H9 (cell line): Measurements from ENCODE around the gene CKB. TPM values are rescaled to one million over a fixed set of nuclear protein-coding genes. Genes with fewer than 3 reads are reported as not detected.

ENCODE experiments used
- DNase-seq: peaks from one replicate; pipeline ENCODE4 v3.0.0-alpha.2; 2017
- H2AFZ ChIP-seq: one replicate; pipeline ENCODE4 v1.6.1; 2013; ENCODE audit warnings: mild to moderate bottlenecking, low read length, control low read depth, moderate library complexity
- H2AK5ac ChIP-seq: 2 replicates; pipeline ENCODE4 v1.6.1; 2013; ENCODE audit warnings: low read length, control low read depth, mixed read lengths; ENCODE audit not compliant: insufficient read length
- H2BK120ac ChIP-seq: one replicate; pipeline ENCODE4 v1.6.1; 2013; ENCODE audit warnings: low read depth, mild to moderate bottlenecking, low read length, control low read depth, inconsistent platforms; ENCODE audit not compliant: poor library complexity, severe bottlenecking
- H2BK12ac ChIP-seq: 2 replicates; pipeline ENCODE4 v1.6.1; 2013; ENCODE audit warnings: low read length, control low read depth, mixed read lengths, low read depth; ENCODE audit not compliant: insufficient read length
- H2BK15ac ChIP-seq: 2 replicates; pipeline ENCODE4 v1.6.1; 2013; ENCODE audit warnings: low read depth, low read length, control low read depth
- H2BK20ac ChIP-seq: one replicate; pipeline ENCODE4 v1.6.1; 2013; ENCODE audit warnings: low read depth, mild to moderate bottlenecking, low read length, control low read depth, inconsistent platforms; ENCODE audit not compliant: poor library complexity, severe bottlenecking
- H2BK5ac ChIP-seq: 2 replicates; pipeline ENCODE4 v1.6.1; 2013; ENCODE audit warnings: low read length, control low read depth, mixed read lengths; ENCODE audit not compliant: insufficient read length
- H3K14ac ChIP-seq: 2 replicates; pipeline ENCODE4 v1.6.1; 2013; ENCODE audit warnings: low read length, control low read depth; ENCODE audit not compliant: insufficient read depth
- H3K18ac ChIP-seq: 2 replicates; pipeline ENCODE4 v1.6.1; 2013; ENCODE audit warnings: low read depth, mild to moderate bottlenecking, mixed read lengths, low read length, control low read depth; ENCODE audit not compliant: insufficient read length
- H3K23ac ChIP-seq: 2 replicates; pipeline ENCODE4 v1.6.1; 2013; ENCODE audit warnings: low read length, control low read depth, mixed read lengths, low read depth; ENCODE audit not compliant: insufficient read length
- H3K23me2 ChIP-seq: 2 replicates; pipeline ENCODE4 v1.6.1; 2013; ENCODE audit warnings: low read depth, mild to moderate bottlenecking, mixed read lengths, low read length, control low read depth; ENCODE audit not compliant: insufficient read length, poor library complexity, severe bottlenecking
- H3K27ac ChIP-seq: 2 replicates; pipeline ENCODE4 v1.5.1; 2013; ENCODE audit warnings: low read length, control low read depth, mixed read lengths, low read depth; ENCODE audit not compliant: insufficient read length
- H3K27me3 ChIP-seq: 2 replicates; pipeline ENCODE4 v1.6.1; 2013; ENCODE audit warnings: low read length, control low read depth, inconsistent platforms; ENCODE audit not compliant: insufficient read depth
- H3K4ac ChIP-seq: 2 replicates; pipeline ENCODE4 v1.6.1; 2013; ENCODE audit warnings: low read depth, mild to moderate bottlenecking, control low read depth, inconsistent platforms, low read length, moderate library complexity
- H3K4me1 ChIP-seq: 2 replicates; pipeline ENCODE4 v1.6.1; 2013; ENCODE audit warnings: low read length, control low read depth, inconsistent platforms; ENCODE audit not compliant: insufficient read depth
- H3K4me2 ChIP-seq: 2 replicates; pipeline ENCODE4 v1.6.1; 2013; ENCODE audit warnings: low read length, control low read depth, mixed read lengths; ENCODE audit not compliant: insufficient read length, insufficient read depth
- H3K56ac ChIP-seq: 2 replicates; pipeline ENCODE4 v1.6.1; 2013; ENCODE audit warnings: low read depth, mild to moderate bottlenecking, mixed read lengths, low read length, control low read depth; ENCODE audit not compliant: insufficient read length
- H3K79me1 ChIP-seq: 2 replicates; pipeline ENCODE4 v1.6.1; 2013; ENCODE audit warnings: low read depth, mild to moderate bottlenecking, moderate library complexity, low read length, control low read depth, inconsistent platforms; ENCODE audit not compliant: insufficient read depth, poor library complexity, severe bottlenecking
- H3K79me2 ChIP-seq: 2 replicates; pipeline ENCODE4 v1.6.1; 2013; ENCODE audit warnings: low read length, control low read depth, inconsistent platforms; ENCODE audit not compliant: insufficient read depth
- H3K9ac ChIP-seq: 2 replicates; pipeline ENCODE4 v1.6.1; 2013; ENCODE audit warnings: low read length, control low read depth, mixed read lengths; ENCODE audit not compliant: insufficient read length; ENCODE audit errors: extremely low read depth
- H3K9me3 ChIP-seq: one replicate; pipeline ENCODE4 v1.6.1; 2013; ENCODE audit warnings: low read depth, low read length, inconsistent platforms; ENCODE audit not compliant: control insufficient read depth
- H3T11ph ChIP-seq: one replicate; pipeline ENCODE4 v1.6.1; 2013; ENCODE audit warnings: mild to moderate bottlenecking, low read length, control low read depth, inconsistent platforms
- H4K20me1 ChIP-seq: one replicate; pipeline ENCODE4 v1.6.1; 2013; ENCODE audit not compliant: control insufficient read depth, insufficient read length, insufficient read depth
- H4K5ac ChIP-seq: 2 replicates; pipeline ENCODE4 v1.6.1; 2013; ENCODE audit warnings: low read depth, mild to moderate bottlenecking, mixed read lengths, low read length, control low read depth; ENCODE audit not compliant: insufficient read length
- H4K8ac ChIP-seq: replicated peaks from 2 replicates; pipeline ENCODE4 v1.6.1; 2013; ENCODE audit warnings: low read length, control low read depth, mixed read lengths, low read depth; ENCODE audit not compliant: insufficient read length
- H4K91ac ChIP-seq: 2 replicates; pipeline ENCODE4 v1.6.1; 2013; ENCODE audit warnings: low read depth, mild to moderate bottlenecking, moderate library complexity, mixed read lengths, low read length, control low read depth; ENCODE audit not compliant: insufficient read length
- H3K27ac Mint-ChIP-seq, 3 experiments: 2 replicates in 2 of 3; 3 replicates in 1 of 3; pipeline ENCODE4 v1.8.0; 2020 to 2021; ENCODE audit warnings: mixed read lengths in 3 of 3, mild to moderate bottlenecking in 1 of 3, moderate library complexity in 1 of 3
- H3K27me3 Mint-ChIP-seq: 2 replicates; pipeline ENCODE4 v1.8.0; 2021; ENCODE audit warnings: low read depth, mild to moderate bottlenecking, moderate library complexity, mixed read lengths
- H3K36me3 Mint-ChIP-seq, 3 experiments: 2 replicates in 2 of 3; 3 replicates in 1 of 3; pipeline ENCODE4 v1.8.0; 2020 to 2021; ENCODE audit warnings: low read depth in 3 of 3, mixed read lengths in 3 of 3; ENCODE audit not compliant: insufficient read depth in 1 of 3
- H3K4me1 Mint-ChIP-seq, 2 experiments: 2 replicates each; pipeline ENCODE4 v1.8.0; 2020; ENCODE audit warnings: mixed read lengths in 2 of 2
- H3K4me3 Mint-ChIP-seq, 2 experiments: 2 replicates in 1 of 2; 3 replicates in 1 of 2; pipeline ENCODE4 v1.8.0; 2020 to 2021; ENCODE audit warnings: mild to moderate bottlenecking in 2 of 2, mixed read lengths in 2 of 2, moderate library complexity in 1 of 2
- H3K9me3 Mint-ChIP-seq, 2 experiments: 2 replicates in 1 of 2; 3 replicates in 1 of 2; pipeline ENCODE4 v1.8.0; 2020; ENCODE audit warnings: mild to moderate bottlenecking in 2 of 2, mixed read lengths in 2 of 2, moderate library complexity in 1 of 2
- WGBS: extraction: QIAGEN DNeasy Blood & Tissue Kit; methylation state at CpG from one replicate; pipeline ENCODE4 v1.1.7; 2013; ENCODE audit warnings: missing lambda C conversion rate, low lambda C conversion rate, mixed read lengths; ENCODE audit not compliant: insufficient read length; ENCODE audit errors: extremely low coverage; 5-methylcytosine and 5-hydroxymethylcytosine counted together
- total RNA-seq: library from RNA; stranded (reverse); gene quantifications from 2 replicates; pipeline ENCODE4 v1.2.1, GENCODE V29; 2021
- TF ChIP-seq, protein P1 (sequence below): fragments of 200-600 bp; sonication (generic); conservative IDR thresholded peaks from 3 replicates; pipeline ENCODE4 v1.8.0; 2021; ENCODE audit warnings: antibody characterized with exemption, mild to moderate bottlenecking

Gene CKB
- total RNA-seq, 1 experiment from 2014 or later = 517 TPM

DNA sequence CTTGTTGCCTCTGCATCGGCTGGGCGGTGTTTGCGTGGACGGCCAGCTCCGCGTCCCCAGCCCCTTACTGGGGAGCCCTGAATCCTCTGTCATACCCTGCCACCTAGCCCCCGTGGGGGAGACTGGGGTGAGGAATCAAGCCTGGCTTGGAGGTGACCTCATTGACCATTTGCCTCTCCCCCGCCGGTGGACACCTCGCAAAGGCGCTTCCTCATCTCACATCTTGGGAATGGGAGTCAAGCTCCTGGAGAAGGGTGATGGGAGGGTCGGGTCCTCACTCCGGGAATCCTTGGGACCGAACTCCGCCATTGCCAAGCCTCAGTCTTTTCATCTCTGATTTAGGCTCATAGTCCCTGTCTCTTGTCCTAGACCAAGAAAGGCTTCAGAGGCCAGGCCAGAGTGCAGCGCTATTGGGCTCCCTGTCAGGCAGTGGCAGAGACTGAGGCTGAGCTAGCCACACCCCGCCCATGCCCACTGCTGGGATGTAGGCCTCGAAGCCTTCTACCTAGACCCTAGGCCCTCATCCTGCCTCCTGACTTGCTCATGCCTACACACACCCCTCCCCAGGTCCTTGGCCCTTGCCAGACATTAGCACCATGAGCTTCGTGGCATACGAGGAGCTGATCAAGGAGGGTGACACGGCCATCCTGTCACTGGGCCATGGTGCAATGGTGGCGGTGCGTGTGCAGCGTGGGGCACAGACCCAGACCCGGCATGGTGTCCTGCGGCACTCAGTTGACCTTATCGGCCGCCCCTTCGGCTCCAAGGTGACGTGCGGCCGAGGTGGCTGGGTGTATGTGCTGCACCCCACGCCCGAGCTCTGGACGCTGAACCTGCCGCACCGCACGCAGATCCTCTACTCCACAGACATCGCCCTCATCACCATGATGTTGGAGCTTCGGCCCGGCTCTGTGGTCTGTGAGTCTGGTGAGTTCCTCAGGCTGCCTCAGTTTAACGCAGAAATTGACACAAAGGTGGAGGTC is 7.0 kb upstream of the CKB start:
- Mint-ChIP-seq H3K27me3 (peaks cover 20% of the 10 kb centered on the region), H3K4me3 (peak overlapping the region; percentile 91 to 97), H3K27ac (peak overlapping the region; percentile 67 to 94 (median 68); a peak in 4 of 7 replicates), H3K9me3 (no peaks in the 10 kb centered on the region; a peak in 2 of 5 replicates), H3K4me1 (peaks cover 14 to 34% of the 10 kb centered on the region in 2 experiments), H3K36me3 (peaks cover 0 to 8% (median 4%) of the 10 kb centered on the region in 3 experiments; a peak in 5 of 7 replicates)
- H3K23ac ChIP-seq = no peak overlapping the region
- no peak overlapping the region for H3K27ac ChIP-seq
- no peaks in the 10 kb centered on the region for H3K9me3 ChIP-seq
- H4K20me1 ChIP-seq = peaks cover 4% of the 10 kb centered on the region
- no peaks in the 10 kb centered on the region; the same call in 1 of the 2 replicates for H3K4me1 ChIP-seq
- H3K27me3 ChIP-seq = no peaks in the 10 kb centered on the region
- no peak overlapping the region for H2AK5ac ChIP-seq
- H2AFZ ChIP-seq = no peak overlapping the region
- no peak overlapping the region for H3K18ac ChIP-seq
- no peak overlapping the region for H4K8ac ChIP-seq
- peak overlapping the region; percentile 64 for H3K9ac ChIP-seq
- no peak overlapping the region for H3T11ph ChIP-seq
- peak; percentile 27 for DNase-seq
- no CpG with 5 or more reads among the region's 42 CpGs for WGBS
- peak overlapping the region; percentile 93 for H3K4me2 ChIP-seq
- peak overlapping the region; percentile 89 for H3K14ac ChIP-seq
- no peak overlapping the region for H2BK5ac ChIP-seq
- H4K5ac ChIP-seq = no peak overlapping the region
- H2BK15ac ChIP-seq = no peak overlapping the region
- H3K79me2 ChIP-seq = peaks cover 10% of the 10 kb centered on the region; the same call in 1 of the 2 replicates
- peaks cover 8% of the 10 kb centered on the region for H3K23me2 ChIP-seq
- H2BK120ac ChIP-seq = no peak overlapping the region
- H3K56ac ChIP-seq = no peak overlapping the region
- H2BK20ac ChIP-seq = no peak overlapping the region
- no peak overlapping the region for H2BK12ac ChIP-seq
- H3K79me1 ChIP-seq = peaks cover 13% of the 10 kb centered on the region
- no peak overlapping the region for H4K91ac ChIP-seq
- TF ChIP-seq, protein P1, sequence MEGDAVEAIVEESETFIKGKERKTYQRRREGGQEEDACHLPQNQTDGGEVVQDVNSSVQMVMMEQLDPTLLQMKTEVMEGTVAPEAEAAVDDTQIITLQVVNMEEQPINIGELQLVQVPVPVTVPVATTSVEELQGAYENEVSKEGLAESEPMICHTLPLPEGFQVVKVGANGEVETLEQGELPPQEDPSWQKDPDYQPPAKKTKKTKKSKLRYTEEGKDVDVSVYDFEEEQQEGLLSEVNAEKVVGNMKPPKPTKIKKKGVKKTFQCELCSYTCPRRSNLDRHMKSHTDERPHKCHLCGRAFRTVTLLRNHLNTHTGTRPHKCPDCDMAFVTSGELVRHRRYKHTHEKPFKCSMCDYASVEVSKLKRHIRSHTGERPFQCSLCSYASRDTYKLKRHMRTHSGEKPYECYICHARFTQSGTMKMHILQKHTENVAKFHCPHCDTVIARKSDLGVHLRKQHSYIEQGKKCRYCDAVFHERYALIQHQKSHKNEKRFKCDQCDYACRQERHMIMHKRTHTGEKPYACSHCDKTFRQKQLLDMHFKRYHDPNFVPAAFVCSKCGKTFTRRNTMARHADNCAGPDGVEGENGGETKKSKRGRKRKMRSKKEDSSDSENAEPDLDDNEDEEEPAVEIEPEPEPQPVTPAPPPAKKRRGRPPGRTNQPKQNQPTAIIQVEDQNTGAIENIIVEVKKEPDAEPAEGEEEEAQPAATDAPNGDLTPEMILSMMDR = no peak
- H3K4ac ChIP-seq = no peak overlapping the region
